GM18858 (cell line): Measurements from ENCODE around the gene MYH13.

Experiments
- ATAC-seq: cut with Tn5 transposase; IDR thresholded peaks from one replicate; pipeline ENCODE4 v1.9.1; 2021; ENCODE audit not compliant: unreplicated experiment

MYH13 gene

GRCh38 chr17:10262451-10262850, 110.4 kb downstream of the MYH13 start:
- no peak for ATAC-seq

GRCh38 chr17:10261098-10261497, 111.7 kb downstream of the MYH13 start:
- no peak for ATAC-seq

GRCh38 chr17:10251212-10251948, 121.4 kb downstream of the MYH13 start:
- ATAC-seq = peak; percentile 88
